Raji (cell line): Measurements from ENCODE around the gene AP2B1.

ENCODE experiments used
- POLR2A ChIP-seq: IDR thresholded peaks from 2 replicates; pipeline ENCODE4 v1.6.1; 2011; ENCODE audit warnings: low read depth, low read length, control low read depth; ENCODE audit not compliant: insufficient read depth

AP2B1 gene

GRCh38 chr17:35587074-35587961, at the start of gene AP2B1:
Gene AP2B1 (plus strand): TSS chr17:35587322. CDS start chr17:35594031, 6,709 bp downstream.
- peak; percentile 83 for TF ChIP-seq POLR2A

DNA sequence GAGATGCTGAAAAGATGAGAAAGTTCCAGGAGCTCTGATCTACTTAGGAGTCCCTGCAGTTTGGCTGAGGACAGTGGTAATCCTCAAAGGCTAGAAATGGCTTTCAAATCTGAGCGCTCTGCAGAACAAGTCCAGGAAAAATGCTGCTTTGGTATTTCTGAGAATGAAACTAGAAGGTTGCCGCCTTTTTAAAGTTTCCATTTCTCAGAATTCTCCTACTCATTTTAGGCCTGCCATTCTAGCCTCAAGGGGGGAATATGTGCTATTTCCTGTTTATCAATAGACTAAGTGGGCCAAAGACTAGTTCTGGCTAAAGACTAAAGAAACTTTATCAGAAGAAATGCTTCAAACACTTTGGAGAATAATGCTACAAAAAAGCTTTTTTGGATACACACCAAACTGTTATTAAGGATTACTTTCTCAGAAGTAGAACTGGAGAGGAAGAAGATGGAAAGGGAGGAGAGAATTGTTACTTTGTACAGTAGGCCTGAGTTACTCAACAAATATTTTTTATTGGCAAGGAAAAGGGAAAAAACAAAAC, 49.5 kb upstream of the AP2B1 start, which contains the start of gene SLFN12L:
TSS of gene SLFN12L (minus strand) at position 78 of the 541 bp plus-strand sequence. CDS start 15,314 bp downstream, outside the sequence.
- no peak for TF ChIP-seq POLR2A

GRCh38 chr17:35539659-35540026, 47.5 kb upstream of the AP2B1 start:
- no peak for TF ChIP-seq POLR2A

DNA sequence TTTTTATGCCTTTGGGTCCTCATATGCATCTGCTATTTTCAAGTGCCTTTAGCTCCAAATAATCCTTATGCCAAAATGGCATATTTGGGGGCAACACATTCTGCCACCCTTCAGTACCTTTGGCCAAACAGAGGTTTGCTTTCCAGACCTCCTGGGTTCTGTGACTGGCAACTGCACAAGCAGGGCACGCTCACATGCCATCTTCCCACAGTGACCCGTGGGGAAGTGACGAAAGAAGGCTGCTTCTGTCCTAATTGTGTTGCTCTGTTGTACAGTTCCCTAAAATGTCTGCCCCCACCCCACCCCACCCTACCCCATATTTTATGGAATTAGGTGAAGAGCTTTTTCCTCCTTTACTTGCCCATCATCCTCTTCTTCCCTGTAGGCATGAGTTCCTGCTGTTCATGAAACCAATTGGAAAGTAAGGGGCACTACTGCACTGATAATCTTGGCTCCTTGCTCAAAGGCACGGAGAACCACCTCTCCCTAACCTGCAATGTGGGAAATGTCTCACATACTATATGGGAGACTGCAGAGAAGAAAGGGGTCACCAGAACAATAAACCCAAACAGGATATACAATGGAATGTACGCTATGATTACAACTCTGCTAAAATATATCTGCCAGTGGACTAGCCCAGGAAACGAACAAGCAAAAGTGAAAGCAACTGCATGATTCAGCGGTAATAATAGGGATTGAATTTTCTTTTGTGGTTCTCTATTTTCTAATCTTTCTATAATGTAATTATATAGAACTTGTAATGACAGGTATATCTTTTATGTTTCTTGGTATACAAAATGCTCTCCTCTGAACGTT, 46.3 kb upstream of the AP2B1 start:
- no peak for TF ChIP-seq POLR2A

- no peak for TF ChIP-seq POLR2A
Observed at GRCh38 chr17:35541434-35541833, 45.7 kb upstream of the AP2B1 start.

GRCh38 chr17:35542990-35543389, 44.1 kb upstream of the AP2B1 start:
- no peak for TF ChIP-seq POLR2A

DNA sequence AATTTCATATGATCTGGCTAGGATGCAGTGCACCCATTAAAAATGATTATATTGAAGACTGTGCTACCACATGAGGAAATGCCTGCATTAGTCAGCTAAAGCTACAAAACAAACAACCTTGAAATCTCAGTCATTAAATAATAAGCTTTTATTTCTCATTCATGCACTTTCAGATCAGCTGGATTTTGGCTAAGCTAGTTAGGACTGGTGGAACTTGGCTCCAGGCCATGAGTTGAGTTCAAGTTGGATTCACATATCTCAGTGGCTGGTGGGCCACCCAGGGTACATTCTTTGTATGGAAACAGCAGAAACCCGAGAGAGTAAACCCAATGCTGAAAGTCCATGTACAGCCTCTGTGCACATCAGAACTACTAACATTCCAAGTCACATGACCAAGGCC, 43.3 kb upstream of the AP2B1 start:
- no peak for TF ChIP-seq POLR2A

DNA sequence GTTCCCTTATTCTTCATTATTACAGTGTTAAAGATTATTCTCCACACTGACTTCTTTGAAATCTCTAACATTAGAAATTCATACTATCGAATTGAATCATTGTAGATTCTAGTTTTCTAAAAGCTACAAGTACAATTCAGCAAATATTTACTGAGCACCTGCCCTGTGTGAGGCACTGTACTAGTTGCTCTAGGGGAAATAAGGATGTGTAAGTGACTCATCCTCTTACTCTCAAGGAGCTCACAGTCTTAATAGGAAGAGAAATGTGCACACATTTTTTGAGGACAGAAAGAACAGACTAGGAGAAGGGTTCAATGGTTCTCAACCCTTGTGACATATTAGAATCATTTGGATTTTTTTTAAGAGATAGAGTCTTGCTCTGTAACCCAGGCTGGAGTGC, 42.0 kb upstream of the AP2B1 start:
- no peak for TF ChIP-seq POLR2A

GRCh38 chr17:35546487-35546886, 40.6 kb upstream of the AP2B1 start:
- TF ChIP-seq POLR2A: no peak

DNA sequence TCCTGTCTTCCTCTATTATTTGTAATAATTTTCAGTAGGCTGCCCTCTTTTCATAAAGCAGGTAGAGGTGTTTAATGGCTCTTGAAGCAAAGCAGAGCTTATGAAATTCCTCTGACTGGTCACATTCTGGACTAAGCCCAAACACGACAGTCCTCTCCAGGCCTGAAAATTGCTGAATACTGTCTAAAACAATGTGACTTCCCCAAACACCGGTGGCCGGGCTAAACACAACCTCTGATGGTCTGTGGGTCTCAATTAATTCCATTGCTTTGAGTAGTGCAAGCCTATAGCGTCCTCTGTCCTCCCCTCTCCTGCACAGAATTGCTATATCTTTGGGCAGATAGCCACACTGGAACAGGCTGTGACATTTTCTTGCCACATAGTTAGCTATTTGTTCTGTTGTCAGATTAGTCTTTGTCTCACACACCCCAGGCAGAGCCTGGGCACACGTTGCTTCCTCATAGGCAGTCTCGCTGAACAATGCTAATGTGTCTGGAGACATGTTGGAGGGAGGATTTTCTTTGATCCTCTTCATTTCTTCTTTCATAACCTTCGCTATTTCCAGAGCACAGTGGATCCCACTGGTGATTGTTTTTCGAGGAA, 38.8 kb upstream of the AP2B1 start:
- TF ChIP-seq POLR2A: no peak

- TF ChIP-seq POLR2A: no peak
Observed at GRCh38 chr17:35548978-35549377, 38.1 kb upstream of the AP2B1 start.

- no peak for TF ChIP-seq POLR2A
Observed at GRCh38 chr17:35553310-35553709, 33.8 kb upstream of the AP2B1 start.

DNA sequence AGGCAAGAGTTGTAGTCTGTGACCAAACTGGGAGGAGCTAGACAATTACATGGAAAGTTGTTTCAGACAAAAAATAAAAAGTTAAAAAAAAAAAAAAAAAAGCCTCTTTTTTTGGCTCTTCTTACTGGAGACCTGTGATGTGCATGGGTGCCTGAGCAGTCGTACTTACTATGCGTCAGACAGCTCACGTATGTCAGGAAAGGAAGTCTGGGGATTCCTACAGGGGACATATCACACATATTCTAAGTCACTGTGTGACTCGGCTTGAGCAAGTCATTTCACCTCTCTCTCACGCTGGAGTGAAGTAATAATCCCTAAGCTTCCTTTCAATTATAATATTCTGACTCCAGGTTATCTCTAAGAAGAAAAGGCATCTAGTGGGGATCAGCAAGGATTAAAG, 32.5 kb upstream of the AP2B1 start:
- TF ChIP-seq POLR2A: no peak

DNA sequence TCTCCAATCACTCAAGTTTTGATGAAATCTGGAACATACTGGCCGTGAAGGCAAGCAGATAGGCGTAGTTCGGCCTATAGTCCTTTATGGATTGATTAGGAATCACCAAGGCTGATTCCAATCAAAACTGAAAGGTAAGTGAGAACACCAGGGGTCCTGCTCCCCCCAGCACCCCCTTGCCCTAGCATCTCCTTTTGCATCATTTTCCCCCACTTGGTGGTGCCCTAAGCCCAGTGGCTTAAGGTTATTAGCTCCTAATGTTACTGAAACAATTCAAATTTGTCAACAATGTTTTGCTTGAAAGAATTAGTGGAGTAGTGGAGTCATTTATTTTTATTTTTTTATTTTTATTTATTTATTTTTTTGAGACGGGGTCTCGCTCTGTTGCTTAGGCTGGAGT, 31.4 kb upstream of the AP2B1 start:
- no peak for TF ChIP-seq POLR2A

- TF ChIP-seq POLR2A: no peak
Observed at GRCh38 chr17:35557353-35557752, 29.8 kb upstream of the AP2B1 start.
